SU-DHL-6 (cell line): ENCODE measurements around the gene BCAP31.
"Not testable (repeated sequence)": the region's sequence is repeated elsewhere in the genome, so short reads cannot be mapped to it uniquely, and the experiment has no call there.

Experiments
- CTCF ChIP-seq: fragments of 200-600 bp; sonication (generic); IDR thresholded peaks from one replicate; pipeline ENCODE4 v1.5.1; 2017; ENCODE audit warnings: antibody characterized with exemption, mild to moderate bottlenecking, low read length, moderate library complexity; ENCODE audit not compliant: insufficient read depth, poor library complexity, severe bottlenecking
- EZH2phosphoT487 ChIP-seq: fragments of 200-600 bp; sonication (generic), shearing (Covaris generic); conservative IDR thresholded peaks from 2 replicates; pipeline ENCODE4 v1.6.1; 2018; ENCODE audit warnings: mild to moderate bottlenecking, antibody characterized with exemption, low read length, moderate library complexity, mixed read lengths

- TF ChIP-seq EZH2phosphoT487, CTCF: not testable (repeated sequence)
These were observed 24.3 kb downstream of the BCAP31 start for GRCh38 chrX:153699784-153700371.
